ENCODE results near the gene PTPN21.

DNA sequence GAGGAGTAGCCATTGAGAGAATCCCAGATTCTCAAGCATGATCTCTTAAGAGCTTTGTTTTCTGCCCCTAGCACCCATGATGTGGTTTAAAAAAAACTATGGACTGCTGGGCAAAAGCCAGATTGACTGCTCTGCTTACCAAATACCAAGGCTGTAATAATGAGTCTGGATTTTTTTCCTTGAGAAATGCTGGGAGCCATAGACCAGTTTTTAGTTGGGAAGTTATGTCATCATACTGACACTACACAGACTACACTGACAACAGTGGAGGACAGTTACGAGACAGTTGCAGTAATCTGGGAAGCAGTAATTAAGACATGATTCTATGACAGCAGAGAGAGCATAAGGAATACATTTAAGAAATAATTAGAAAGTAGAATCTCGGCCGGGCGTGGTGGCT is 133.5 kb downstream of the PTPN21 start:
- no peak for TF ChIP-seq POLR2A (IDR thresholded peaks at IDR 0.05; ENCODE audit: low read length)
- TF ChIP-seq GATA1 (IDR thresholded peaks at IDR 0.05; ENCODE audit: low read depth, low read length), result no peak

All from erythroblast (primary cell).